ENCODE results near the gene ITIH5.

DNA sequence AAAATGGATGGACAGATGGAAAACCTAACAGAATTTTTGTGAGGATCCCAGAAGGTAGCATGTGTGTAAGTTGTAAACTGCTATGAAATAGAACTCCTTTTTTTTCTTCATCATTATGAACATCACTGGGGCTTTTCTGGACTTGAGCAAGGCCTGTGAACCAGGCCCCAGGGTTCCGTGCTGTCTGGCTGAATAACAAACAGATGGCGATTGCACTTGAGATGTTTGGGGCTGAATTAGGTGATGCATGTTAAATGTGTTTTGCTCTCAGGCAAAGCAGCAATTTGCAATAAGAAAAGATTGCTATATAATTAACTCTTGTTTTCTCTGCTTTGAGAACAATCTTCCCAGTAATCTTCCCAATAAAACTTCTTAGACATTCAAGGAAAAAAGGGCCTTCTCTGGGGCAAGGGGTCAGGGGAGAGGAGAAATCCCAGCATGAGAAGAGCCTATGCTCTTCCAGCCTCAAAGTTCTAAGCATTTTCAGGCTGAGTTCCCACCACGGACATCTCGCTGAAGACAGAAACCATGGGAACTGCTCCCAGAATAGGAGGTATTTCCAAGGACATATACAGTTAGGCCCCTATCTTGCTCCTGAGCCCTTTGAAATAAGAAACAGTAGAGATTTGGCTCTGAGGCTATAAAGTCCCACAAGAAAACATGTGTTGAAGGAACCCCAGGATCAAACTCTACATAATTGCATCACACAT lies 98.7 kb downstream of the ITIH5 start:
- no peak for TF ChIP-seq POLR2AphosphoS5 (IDR thresholded peaks at IDR 0.05)
- TF ChIP-seq, protein P1, sequence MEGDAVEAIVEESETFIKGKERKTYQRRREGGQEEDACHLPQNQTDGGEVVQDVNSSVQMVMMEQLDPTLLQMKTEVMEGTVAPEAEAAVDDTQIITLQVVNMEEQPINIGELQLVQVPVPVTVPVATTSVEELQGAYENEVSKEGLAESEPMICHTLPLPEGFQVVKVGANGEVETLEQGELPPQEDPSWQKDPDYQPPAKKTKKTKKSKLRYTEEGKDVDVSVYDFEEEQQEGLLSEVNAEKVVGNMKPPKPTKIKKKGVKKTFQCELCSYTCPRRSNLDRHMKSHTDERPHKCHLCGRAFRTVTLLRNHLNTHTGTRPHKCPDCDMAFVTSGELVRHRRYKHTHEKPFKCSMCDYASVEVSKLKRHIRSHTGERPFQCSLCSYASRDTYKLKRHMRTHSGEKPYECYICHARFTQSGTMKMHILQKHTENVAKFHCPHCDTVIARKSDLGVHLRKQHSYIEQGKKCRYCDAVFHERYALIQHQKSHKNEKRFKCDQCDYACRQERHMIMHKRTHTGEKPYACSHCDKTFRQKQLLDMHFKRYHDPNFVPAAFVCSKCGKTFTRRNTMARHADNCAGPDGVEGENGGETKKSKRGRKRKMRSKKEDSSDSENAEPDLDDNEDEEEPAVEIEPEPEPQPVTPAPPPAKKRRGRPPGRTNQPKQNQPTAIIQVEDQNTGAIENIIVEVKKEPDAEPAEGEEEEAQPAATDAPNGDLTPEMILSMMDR (IDR thresholded peaks at IDR 0.05) = no peak
